ENCODE data around the gene NBPF1.
"Not testable (repeated sequence)": the region's sequence is repeated elsewhere in the genome, so short reads cannot be mapped to it uniquely, and the experiment has no call there.

The NBPF1 gene

DNA sequence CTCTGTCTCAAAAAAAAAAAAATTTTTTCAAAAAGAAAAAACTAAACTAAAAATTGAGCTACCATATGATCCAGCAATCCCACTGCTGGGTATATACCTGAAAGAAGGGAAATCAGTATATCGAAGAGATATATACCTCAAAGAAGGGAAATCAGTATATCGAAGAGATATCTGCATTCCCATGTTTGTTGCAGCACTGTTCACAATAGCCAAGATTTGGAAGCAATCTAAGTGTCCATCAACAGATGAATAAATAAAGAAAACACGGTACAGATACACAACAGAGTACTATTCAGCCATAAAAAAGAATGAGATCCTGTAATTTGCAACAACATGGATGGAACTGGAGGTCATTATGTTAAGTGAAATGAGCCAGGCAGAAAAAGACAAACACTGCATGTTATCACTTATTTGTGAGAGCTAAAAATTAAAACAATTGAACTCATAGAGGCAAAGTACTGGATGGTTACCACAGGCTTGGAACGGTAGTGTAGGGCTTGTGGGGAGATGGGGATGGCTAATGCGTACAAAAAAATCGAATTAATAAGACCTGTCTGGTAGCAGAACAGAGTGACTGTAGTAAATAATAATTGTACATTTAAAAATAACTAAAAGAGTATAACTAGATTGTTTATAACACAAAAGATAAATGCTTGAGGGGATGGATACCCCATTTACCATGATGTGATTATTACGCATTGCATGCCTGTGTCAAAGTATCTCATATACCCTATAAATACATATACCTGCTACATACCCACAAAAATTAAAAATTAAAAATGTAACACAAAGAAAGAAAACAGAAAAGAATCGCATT is 28.0 kb upstream of the NBPF1 start:
- DNase-seq: not testable (repeated sequence)

DNA sequence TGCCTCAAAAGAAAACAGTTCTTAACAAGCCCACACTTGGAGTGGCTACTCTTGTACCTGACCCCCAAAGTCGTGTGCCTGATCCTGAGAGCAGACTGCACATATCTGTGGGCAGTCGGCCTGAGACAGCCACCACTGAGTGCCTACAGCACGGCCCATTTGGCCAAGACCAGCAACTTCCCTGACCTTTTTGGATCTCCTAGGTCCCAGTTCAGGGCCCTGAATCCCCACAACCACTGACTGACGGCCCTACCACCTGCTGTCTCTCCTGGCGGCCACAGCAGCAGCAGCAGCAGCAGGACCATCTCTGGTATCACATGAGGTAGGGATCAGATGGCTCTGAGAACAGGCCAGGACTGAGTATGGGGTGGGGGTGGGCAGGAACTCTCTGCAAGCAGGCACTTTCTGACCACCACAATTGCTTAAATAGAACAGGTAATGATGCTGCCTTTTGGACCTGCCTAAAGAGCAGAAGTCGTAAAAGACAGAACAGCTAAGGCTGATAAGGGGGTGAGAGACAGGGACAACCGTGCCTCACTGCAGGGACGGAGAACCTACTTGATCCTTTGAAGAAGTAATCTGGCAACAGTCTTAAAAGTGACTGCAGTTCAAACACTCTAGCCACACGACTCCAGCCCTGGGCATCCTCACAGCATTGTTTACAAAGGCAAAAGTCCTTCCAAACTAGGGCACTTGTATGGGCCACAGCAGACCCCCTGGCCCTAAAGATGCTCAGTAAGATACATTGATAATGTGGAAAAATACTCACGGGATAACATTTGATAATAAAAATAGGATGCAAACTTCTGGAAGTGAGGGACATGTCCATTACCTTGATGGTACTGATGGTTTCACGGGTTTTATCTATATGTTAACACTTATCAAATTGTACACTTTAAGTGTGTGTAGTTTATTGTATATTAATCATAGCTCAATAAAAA is 26.0 kb upstream of the NBPF1 start:
- not testable (repeated sequence) for DNase-seq

DNA sequence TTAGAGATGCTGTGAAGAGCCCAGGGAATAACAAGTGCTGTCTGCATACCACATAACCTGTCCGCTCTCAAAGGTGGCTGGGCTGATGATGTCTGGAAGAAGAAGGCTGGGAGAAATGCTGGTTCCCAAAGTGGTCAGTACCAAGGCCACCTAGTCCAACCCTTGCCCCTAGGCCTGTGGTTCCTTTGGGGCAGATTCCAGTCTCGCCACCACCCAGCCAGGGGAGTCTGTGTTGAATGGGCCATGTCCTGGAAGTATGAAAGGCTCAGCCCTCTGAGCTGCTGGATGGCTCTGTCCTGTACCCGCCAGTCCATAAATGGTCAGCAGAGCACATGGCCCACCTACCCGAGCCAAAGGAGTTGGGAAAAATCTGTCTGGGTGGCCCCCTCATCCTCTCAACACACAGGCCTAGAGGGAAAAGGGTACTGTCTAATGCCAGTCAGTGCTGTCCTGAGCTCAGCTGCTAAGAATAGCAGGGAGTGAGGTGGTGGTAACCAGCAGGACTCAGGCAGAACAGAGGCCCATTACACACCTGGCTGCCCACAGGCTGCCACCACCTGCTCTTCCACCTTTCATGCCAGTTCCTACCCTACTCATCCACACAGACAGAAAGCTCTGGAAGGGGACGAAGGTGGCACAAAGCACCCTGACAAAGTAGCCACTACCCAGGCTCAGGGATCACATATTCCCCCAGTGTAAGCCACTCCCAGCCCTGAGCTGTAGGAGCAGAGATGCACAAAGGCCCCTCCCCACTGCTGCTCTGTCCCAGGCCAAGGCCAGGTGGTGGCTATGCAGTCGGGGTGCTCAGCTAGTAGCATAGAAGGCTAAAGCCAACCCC is 24.8 kb upstream of the NBPF1 start:
- DNase-seq: not testable (repeated sequence)

DNA sequence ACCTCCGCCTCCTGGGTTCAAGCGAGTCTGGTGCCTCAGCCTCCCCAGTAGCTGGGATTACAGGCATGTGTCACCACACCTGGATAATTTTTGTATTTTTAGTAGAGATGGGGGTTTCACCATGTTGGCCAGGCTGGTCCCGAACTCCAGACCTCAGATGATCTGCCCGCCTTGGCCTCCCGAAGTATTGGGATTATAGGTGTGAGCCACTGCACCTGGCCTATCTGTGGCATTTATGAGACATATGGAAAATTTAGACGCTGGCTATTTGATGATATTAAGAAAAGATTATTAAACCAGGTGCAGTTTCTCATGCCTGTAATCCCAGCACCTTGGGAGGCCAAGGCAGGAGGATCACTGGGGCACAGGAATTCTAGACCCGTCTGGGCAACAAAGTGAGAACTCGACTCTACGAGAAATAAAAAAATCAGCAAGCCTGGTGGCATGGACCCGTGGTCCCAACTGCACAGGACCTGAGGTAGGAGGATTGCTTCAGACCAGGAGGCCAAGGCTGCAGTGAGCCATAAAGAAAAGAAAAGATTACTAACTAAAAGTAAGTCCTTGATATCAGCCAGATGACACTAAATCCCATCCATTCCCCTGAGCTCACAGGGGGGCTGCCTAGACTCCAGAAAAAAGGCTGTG is 23.3 kb upstream of the NBPF1 start:
- DNase-seq: not testable (repeated sequence)

DNA sequence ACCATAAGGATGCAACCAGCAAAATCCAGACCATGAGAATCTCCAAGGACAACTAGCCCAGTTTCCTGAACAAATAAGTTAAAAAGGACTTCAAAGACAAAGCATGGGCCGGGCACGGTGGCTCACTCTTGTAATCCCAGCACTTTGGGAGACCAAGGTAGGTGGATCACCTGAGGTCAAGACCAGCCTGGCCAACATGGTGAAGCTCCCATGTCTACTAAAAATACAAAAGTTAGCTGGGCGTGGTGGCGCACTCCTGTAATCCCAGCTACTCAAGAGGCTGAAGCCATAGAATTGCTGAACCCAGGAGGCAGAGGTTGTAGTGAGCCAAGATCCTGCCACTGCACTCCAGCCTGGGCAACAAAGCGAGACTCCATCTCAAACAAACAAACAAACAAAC is 22.6 kb upstream of the NBPF1 start:
- DNase-seq: not testable (repeated sequence)

DNA sequence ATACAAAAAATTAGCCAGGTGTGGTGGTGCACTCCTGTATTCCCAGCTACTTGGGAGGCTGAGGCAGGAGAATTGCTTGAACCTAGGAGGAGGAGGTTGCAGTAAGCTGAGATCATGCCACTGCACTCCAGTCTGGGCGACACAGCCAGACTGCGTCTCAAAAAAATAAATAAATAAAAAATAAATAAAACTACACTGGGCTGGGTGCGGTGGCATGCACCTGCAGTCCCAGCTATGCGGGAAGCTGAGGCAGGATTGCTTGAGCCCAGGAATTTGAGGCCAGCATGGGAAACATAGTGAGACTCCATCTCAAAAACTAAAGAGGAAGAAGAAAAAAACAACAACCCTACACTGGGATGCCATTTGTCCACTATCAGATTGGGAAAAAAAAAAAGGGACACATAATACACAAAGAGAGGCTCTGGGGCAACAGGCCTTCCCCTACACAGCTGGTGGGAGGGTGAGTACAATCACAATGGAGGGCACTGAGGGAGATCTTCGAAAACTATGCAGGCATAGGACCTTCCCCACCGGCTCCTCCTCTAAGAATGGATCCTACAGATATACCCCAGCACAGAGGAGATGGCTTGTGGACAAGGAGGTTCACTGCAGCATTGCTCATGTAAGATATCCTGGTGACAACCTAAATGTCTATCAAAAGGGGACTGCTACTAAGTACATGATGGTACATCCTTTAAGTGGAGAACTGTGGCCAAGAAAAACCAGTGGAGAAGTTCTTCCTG is 20.3 kb upstream of the NBPF1 start:
- not testable (repeated sequence) for DNase-seq

DNA sequence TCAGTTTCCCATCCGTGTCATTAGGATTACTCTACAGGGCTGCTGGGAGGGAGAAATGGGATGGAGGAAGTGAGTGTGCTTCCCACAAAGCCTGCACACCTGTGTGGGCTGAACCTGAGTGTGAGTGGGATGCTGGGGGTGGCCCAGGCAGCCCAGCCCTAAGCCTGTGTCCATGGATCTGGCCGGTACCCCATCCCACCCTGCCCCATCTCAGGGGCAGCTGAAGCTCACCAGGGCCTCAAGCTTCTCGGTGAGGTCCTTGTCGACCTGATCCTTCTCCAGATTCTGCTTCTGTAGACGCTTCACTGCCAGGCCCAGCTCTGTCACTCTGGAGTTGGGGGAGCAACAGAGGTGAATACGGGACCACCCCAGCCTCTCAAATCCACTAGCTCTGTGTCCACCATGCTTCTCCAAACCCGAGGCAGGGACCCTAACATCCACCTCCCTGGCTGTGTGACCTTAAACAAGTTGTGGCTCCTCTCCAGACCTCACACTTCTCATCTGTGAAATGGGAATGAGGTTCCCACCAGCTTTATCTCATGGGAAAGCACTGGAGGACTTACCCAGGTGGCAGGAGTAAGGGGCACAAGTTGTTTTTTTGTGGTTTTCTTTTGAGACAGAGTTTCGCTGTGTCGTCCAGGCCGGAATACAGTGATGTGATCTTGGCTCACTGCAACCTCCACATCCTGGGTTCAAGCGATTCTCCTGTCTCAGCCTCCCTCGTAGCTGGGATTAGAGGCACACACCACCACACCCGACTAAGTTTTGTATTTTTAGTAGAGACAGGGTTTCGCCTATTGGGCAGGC is 18.9 kb upstream of the NBPF1 start:
- not testable (repeated sequence) for DNase-seq

DNA sequence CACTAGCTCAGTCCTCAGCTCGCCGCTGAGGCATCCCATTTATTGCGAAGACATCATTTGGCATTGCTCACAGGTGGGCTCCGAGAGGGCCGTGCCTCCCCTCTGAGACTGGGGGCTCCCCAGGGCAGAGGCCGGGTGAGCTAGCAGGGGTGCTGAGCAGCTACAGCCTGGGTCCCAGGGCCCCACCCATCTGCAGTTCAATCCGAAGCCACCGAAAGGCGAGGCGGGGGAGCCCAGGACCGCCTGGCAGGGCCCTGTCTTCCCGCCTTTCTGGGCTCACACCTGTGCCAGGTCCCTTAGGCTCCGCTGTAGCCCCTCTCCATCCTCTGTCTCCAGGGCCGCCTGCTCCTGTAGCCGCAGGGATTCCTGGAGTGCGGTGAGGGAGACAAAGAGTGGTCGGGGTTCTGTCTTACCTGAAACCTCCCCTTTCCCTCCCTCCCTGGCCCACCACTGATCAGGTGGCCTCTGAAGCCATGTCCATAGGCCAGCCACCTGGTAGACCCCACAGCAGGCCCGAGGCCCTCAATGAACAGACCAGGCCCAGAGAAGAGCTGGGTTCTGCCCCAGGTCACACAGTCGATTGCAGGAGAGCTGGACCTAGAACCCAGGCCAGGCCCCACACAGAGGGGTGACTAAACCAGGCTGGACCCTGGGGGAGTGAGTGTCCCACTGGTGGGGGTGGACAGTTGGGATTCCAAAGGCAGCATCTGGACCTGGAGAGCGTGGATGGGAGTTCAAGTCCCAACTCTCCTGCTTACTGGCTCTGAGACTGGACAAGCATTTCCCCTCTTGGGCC is 18.1 kb upstream of the NBPF1 start:
- DNase-seq: no peak

DNA sequence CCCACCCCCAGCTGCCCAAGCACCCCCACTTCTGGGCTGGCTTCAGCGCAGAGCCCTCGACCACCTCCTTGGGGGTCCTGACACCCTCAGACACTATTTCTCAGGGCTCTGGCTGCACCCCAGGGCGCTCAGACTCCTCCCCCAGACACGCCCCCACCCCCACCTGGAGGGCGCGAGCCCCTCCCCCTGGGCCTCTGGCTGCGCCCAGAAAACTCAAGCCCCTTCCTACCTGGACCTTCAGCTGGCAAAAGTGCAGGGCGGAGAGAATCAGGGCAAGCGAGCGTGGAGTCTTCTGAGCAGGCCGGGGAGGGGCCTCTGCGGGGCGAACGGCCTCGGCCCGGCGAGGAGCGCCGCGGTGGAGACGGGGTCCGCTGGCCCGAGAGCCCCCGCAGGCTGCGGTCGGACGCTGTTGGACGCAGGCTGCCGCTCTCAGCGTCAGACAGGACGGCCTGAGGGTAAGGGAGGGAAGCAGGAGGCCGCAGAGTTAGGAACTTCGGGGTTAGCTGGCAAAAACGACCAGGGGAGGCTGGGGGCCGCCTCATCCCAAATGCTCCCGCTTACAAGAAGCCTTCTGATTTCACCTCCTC is 17.4 kb upstream of the NBPF1 start:
- no peak for DNase-seq

DNA sequence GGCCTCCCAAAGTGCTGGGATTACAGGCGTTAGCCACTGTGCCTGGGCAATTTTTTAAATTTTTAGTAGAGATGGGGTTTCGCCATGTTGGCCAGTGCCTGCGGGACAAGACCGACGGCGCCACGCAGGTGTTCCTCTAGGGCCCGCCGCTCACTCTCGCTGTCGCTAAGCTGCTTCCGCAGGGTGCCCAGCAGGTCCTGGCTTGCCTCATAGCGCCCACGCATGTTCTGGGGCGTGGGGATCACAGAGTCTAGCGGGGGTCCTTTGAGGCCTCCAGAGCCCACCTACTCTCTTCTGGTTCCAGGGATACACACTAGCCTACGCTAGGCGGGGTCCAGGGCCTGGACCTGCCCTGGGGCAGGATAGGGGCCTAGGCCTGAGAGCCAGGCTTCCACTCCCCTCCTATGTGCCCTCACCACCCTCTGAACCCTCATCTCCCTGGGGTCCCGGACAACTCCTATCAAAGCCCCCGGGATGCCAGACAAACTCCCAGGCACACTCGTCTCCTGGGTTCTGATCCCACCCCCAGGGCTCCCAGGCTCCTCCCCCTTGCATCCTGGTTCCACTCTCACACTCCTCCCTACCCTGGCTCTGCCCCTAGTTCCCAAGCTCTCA is 16.7 kb upstream of the NBPF1 start:
- DNase-seq: not testable (repeated sequence)

DNA sequence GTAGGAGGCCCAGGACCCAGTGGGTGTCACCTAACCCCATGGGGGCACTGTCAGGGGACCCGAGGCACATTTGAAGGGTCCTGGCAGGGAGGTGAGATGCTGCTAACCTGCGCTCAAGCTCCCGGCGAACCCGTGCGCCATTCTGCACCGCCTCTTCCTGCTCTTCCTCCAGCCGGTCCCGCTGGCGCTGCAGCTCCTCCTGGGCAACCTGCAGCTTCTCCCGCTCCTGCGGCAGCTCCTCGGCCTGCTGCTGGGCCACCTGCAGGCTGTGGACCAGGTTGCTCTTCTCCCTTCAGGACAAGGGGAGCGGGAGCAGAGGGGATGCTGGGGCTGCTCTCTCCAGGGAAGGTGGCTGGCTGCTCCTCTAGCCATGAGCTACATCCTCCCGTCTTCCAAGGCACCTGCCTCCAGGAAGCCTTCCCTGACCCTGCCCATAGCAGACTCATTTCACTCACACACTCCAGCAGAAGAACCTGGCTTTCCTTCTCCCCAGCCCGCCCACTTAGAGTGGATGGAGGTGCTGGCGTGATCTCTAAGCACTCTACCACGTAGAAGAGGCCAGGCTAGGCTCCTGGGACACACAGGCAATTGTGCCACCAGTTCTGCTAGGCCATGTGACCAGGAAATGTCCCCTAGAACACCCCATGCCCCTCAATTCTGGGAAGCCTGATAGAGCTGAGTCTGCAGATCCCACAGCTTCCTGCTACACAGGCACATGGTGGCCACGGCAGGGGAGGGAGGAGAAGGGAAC is 15.2 kb upstream of the NBPF1 start:
- no peak for DNase-seq

DNA sequence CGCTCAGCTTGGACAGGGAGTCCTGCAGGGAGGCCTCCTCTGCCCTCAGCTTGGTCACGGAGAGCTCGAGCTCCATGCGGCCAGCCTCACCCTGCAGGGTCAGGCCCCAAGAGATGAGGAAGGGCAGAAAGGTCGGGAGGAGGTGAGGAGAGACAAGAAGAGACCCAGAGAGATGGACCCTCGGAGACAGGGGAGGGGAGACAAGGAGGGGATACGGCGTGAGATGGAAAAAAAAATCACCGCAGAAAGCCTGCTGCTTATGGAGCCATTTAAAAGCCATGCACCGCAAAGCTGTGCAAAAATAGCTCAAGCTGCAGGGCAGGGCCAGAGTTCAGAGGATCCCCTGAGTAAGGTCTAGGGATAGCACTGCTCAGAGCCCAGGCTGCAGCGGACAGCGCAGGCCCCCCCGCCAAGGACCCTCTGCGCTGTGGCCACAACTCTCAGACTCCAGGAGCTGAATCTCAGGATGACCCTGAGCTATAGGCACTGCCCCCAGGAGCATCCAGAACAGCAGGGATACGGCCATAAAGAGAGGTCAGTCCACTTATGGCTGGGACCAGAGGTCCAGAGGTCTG is 13.1 kb upstream of the NBPF1 start:
- DNase-seq: not testable (repeated sequence)

DNA sequence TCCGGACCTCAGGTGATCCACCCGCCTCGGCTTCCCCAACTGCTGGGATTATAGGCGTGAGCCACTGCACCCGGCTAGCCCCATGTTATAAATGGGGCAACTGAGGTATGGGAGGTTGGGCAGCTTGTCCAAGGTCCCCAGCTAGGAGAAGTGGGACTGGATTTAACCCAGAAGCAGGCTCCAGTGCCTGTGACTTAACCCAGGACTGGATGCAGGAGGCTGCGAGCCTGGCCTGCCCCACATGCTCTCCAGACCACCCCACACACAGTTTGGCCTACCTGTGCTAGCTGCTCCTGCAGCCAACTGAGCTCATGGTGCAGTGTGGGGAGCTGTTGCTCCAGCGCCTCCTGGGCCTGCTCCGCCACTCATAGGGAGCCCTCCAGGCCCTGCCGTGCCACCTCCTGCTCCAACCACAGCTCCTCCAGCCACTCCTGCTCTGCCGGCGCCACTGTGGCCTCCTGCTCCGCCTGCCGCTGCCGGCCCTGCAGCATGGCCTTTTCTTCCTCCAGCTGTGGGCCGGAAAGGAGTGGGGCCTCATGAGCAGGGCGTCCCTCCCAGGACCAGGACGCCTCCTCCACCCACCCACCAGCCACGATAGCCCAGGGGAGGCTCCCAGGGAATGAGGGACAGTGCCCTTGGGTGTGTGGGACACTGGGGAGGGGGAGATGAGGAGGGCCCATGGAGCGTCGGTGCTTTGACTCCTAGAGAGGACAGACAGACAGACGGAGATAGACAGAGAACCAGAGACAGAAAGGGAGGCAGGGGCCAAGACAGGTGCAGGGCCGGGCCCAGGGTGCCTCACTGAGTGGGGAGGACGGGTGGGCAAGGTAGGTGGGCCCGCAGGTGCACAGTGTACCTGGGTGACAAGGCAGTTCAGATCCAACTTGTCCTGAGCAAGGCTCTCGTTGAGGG is 12.4 kb upstream of the NBPF1 start:
- DNase-seq: no peak

DNA sequence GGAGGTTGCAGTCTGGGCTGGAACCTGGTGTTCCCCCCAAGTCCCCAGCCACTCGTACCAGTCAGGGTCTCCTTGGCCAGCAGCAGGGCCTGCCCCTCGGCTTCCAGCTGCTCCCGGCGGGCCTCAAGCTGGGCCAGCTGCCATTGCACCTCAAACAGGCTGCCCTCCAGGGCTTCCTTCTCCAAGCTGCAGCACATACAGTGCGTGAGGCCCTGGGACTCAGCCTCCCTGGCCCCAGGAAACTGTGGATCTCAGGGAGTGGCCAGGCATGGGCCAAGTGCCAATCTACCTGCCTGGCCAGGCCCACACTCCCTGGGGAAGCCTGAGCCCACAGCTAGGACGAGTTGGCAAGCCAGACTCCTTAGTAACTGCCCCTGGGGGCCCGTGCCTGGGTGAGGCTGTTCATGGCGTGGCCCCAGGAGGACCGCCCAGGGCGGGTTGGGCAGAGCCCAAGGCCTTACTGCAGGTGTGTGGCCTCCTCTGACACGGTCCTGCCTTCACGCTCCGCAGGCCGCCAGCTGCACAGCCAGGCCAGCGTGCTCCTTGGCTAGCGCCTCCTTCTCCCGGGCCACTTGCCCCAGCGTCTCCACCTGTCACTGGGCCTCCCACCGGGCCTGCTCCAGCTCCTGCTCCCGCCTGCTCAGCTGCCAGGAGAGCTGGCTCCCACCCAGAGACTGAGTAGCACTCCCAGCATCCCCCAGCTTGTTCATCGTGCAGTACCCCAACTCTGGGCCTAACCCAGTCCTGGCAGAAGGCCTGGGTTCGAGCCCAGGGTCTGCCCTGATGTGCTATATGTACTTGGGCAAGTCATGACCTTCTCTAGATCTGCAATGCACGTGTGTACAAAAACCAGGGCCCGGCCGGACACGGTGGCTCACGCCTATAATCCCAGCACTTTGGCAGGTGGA is 10.7 kb upstream of the NBPF1 start:
- DNase-seq: not testable (repeated sequence)

DNA sequence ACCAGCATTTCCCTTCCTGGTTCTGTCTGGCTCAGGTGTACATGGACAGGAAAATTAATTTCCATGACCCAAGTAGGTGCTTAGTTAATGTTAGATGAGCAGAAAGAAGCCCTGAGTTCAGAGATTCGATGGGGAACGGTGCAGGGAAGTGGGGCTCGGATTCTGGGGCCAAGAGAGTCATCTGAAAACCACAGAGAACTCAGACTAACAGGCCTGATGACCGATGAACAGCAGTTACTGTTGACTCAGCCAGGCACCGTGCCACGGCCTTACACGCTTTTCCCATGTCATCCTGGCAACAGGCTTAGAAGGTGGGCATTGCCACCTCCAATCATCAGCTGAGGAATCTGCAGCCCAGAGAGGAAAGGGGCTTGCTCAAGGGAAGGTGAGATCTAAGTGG is 10.0 kb upstream of the NBPF1 start:
- not testable (repeated sequence) for DNase-seq
